ENCODE results near the gene ZCWPW1.
A peak's percentile ranks its signal among the peaks of the same experiment; 100 is the strongest.

Gene ZCWPW1, protein sequence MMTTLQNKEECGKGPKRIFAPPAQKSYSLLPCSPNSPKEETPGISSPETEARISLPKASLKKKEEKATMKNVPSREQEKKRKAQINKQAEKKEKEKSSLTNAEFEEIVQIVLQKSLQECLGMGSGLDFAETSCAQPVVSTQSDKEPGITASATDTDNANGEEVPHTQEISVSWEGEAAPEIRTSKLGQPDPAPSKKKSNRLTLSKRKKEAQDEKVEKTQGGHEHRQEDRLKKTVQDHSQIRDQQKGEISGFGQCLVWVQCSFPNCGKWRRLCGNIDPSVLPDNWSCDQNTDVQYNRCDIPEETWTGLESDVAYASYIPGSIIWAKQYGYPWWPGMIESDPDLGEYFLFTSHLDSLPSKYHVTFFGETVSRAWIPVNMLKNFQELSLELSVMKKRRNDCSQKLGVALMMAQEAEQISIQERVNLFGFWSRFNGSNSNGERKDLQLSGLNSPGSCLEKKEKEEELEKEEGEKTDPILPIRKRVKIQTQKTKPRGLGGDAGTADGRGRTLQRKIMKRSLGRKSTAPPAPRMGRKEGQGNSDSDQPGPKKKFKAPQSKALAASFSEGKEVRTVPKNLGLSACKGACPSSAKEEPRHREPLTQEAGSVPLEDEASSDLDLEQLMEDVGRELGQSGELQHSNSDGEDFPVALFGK

DNA sequence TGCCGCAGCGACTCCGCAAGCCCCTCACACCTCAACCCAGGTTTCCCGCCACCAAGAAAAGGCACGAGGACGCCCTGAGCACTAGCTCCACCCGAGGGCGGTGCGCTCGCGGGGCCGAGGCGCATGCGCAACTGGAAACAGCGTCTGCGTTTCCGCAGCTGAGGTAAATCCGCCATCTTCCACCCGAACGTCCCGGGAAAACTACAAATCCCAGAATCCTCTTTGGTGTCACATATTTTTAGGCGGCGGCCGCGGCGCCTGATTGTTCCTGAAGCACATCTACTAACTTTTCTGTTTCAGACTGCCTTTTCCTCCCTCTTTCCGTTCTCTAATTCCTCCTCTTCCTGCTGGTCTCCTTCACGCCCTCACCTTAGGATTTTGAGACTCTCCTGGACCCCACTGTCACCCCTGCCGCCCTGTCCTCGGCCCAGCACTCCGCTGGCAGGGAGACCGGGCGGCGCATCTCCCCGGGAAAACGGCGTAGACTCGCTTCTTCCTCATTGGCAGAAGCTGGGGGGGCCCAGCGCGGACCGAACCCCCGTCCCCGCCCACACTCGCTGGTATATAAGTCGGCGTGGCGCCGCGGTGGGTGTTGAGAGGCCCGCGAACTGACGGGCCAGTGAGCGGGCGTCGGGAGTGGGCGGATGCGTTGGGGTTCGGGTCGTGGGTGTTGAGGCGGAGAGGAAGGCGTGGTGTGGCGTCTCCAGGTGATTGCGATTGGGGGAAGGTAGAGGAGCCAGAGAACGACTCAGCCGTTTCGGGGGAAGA, at the start of gene ZCWPW1:
Gene ZCWPW1, minus strand, starts transcription at position 505 of the 768 bp plus-strand sequence. CDS start 8,054 bp downstream, outside the sequence.
- peak; percentile 85 for DNase-seq (ENCODE audit: low spot score)
- TF ChIP-seq, protein P1, sequence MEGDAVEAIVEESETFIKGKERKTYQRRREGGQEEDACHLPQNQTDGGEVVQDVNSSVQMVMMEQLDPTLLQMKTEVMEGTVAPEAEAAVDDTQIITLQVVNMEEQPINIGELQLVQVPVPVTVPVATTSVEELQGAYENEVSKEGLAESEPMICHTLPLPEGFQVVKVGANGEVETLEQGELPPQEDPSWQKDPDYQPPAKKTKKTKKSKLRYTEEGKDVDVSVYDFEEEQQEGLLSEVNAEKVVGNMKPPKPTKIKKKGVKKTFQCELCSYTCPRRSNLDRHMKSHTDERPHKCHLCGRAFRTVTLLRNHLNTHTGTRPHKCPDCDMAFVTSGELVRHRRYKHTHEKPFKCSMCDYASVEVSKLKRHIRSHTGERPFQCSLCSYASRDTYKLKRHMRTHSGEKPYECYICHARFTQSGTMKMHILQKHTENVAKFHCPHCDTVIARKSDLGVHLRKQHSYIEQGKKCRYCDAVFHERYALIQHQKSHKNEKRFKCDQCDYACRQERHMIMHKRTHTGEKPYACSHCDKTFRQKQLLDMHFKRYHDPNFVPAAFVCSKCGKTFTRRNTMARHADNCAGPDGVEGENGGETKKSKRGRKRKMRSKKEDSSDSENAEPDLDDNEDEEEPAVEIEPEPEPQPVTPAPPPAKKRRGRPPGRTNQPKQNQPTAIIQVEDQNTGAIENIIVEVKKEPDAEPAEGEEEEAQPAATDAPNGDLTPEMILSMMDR (IDR thresholded peaks at IDR 0.05; ENCODE audit: extremely low read depth, missing control alignments), result no peak

DNA sequence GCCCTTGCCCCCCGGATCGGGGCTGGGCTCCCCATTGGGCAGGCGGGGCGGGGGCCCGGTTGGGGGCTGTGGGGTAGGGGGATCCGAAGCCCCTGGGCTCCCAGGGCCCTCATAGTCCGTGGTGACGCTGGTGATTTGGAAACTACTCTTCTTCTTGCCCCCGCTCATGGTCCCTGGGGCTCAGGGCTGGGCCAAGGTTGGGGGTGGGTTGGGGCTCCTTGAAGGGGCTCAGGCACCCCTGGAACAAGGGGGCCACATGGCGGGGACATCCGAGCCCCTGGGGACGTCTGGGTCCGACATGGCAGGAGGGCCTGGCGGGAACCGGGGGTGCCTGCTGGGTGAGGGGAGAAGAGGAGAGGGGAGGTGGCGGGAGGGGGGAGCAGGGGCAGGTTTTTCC, 49.4 kb upstream of the ZCWPW1 start:
- DNase-seq (ENCODE audit: low spot score), result no peak
- TF ChIP-seq, protein P1 (IDR thresholded peaks at IDR 0.05; ENCODE audit: extremely low read depth, missing control alignments), result no peak

DNA sequence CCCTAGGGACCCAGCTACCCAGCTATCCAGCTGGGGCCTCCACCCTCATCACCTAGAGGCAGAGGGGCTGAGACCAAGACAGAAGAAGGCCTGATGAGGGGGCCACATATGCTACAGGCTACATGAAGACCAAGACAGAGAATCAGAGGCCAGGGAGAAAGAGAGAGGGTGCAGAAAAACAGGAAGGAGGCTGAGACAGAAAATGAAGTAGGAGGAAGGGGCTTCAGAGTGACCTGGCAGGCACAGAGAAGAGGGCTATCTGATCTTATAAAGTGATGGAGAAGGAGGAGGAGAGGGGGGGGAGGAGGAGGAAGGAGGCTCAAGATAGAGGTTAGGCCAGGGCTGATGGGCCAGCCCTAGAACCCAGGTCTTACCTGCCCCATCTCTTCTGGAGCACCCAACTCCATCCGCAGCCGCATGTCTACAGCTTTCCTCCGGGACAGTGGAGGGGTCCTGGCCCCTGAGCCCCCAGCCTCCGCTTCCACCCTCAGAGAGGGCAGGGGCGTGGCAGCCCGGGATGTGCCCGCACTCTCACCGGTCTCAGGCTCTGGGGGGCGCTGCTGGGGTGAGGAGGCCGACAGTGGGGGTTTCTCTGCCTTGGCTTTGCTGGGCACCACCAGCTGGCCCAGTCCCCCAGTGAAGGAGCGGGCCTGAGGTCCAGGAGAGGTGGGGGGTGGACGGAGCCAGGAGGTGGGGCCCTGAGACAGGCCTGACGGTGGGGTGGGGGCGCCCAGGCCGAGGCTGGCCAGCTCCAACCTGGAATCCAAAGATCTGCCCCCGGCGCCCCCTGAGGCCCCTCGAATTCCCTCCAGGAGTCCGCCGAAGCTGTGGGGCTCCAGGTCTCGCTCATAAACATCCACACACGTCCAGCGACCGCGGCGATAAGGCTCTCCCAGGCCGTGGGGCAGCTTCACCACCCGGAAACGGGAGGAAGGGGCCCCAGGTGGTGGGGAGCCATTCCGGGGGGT, 48.7 kb upstream of the ZCWPW1 start:
- no peak for DNase-seq (ENCODE audit: low spot score)
- TF ChIP-seq, protein P1 (IDR thresholded peaks at IDR 0.05; ENCODE audit: extremely low read depth, missing control alignments), result peak; percentile 39

GRCh38 chr7:100476101-100476780, 47.7 kb upstream of the ZCWPW1 start:
- TF ChIP-seq, protein P1 (IDR thresholded peaks at IDR 0.05; ENCODE audit: extremely low read depth, missing control alignments), result no peak
- no peak for DNase-seq (ENCODE audit: low spot score)

- DNase-seq (ENCODE audit: low spot score), result peak; percentile 66
- TF ChIP-seq, protein P1 (IDR thresholded peaks at IDR 0.05; ENCODE audit: extremely low read depth, missing control alignments), result no peak
These were observed 47.0 kb upstream of the ZCWPW1 start for GRCh38 chr7:100475549-100475948.

DNA sequence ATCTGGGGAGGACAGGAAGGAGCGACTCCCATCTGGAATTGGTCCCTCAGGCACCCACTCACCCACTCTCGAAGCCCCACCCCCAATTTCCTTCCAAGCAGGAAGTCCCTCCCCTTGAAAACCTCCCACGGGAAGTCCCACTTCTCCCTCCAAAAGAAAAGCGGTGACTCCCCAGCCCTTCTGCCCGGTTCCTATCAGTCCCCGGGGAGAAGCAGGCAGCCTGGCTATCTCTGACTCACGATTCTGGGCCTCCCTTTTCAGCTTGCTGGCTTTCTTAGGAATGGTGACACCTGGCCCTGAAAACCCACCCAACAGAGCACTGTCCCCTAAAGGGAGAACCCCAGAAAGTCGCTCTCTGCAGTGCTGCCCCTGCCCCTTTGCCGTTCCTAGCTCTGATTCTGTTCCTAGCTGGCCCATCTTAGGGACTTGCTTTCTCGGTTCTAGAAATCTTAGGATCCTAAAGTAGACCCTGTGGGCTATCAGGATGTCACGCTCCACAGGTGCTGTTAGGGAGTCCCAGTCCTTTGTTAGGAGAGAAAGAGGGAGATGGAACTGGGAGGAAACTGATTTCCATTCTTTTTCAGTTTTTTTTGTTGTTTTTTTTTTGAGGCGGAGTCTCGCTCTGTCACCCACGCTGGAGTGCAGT, 44.5 kb upstream of the ZCWPW1 start:
- TF ChIP-seq, protein P1 (IDR thresholded peaks at IDR 0.05; ENCODE audit: extremely low read depth, missing control alignments), result no peak
- no peak for DNase-seq (ENCODE audit: low spot score)

Data from GM20000 (cell line).